HEK293 (cell line): Measurements from ENCODE around the gene C2CD2L.

Experiments
- GLIS1 ChIP-seq: fragments of 450-650 bp; formaldehyde crosslinking; IDR thresholded peaks from 2 replicates; pipeline ENCODE4 v1.5.1; 2016; ENCODE audit warnings: missing biosample characterization, missing genetic modification characterization
- KLF16 ChIP-seq: fragments of 450-650 bp; formaldehyde crosslinking; IDR thresholded peaks from 2 replicates; pipeline ENCODE4 v1.5.1; 2017; ENCODE audit warnings: missing biosample characterization, missing genetic modification characterization
- KLF7 ChIP-seq: fragments of 450-650 bp; formaldehyde crosslinking; IDR thresholded peaks from 2 replicates; pipeline ENCODE4 v1.5.1; 2016; ENCODE audit warnings: missing biosample characterization, missing genetic modification characterization, borderline replicate concordance
- MEIS1 ChIP-seq: sonication (generic); formaldehyde crosslinking; IDR thresholded peaks from 2 replicates; pipeline ENCODE4 v1.8.1; 2022; ENCODE audit warnings: missing genetic modification reagents, mild to moderate bottlenecking, borderline replicate concordance
- PRDM6 ChIP-seq: fragments of 450-650 bp; formaldehyde crosslinking; IDR thresholded peaks from 2 replicates; pipeline ENCODE4 v1.5.1; 2017; ENCODE audit warnings: missing biosample characterization, missing genetic modification characterization
- RBAK ChIP-seq: fragments of 450-650 bp; formaldehyde crosslinking; IDR thresholded peaks from 2 replicates; pipeline ENCODE4 v1.5.1; 2016; ENCODE audit warnings: missing biosample characterization, missing genetic modification characterization
- ZBTB17 ChIP-seq: fragments of 450-650 bp; formaldehyde crosslinking; IDR thresholded peaks from 2 replicates; pipeline ENCODE4 v1.5.1; 2016; ENCODE audit warnings: missing biosample characterization, missing genetic modification characterization
- ZBTB8A ChIP-seq: fragments of 450-650 bp; formaldehyde crosslinking; IDR thresholded peaks from 2 replicates; pipeline ENCODE4 v1.5.1; 2016; ENCODE audit warnings: missing biosample characterization, missing genetic modification characterization
- ZEB2 ChIP-seq: fragments of 450-650 bp; formaldehyde crosslinking; IDR thresholded peaks from 2 replicates; pipeline ENCODE4 v1.5.1; 2016; ENCODE audit warnings: missing biosample characterization, missing genetic modification characterization
- ZFP37 ChIP-seq: fragments of 450-650 bp; formaldehyde crosslinking; IDR thresholded peaks from 2 replicates; pipeline ENCODE4 v1.5.1; 2016; ENCODE audit warnings: missing biosample characterization, missing genetic modification characterization
- ZNF18 ChIP-seq: fragments of 450-650 bp; formaldehyde crosslinking; IDR thresholded peaks from 2 replicates; pipeline ENCODE4 v1.5.1; 2016; ENCODE audit warnings: missing biosample characterization, missing genetic modification characterization
- ZNF184 ChIP-seq: fragments of 450-650 bp; IDR thresholded peaks from 2 replicates; pipeline ENCODE4 v1.5.1; 2018; ENCODE audit warnings: missing biosample characterization, mild to moderate bottlenecking, missing genetic modification characterization
- ZNF19 ChIP-seq: fragments of 450-650 bp; formaldehyde crosslinking; IDR thresholded peaks from 2 replicates; pipeline ENCODE4; 2016; ENCODE audit warnings: missing biosample characterization, missing genetic modification characterization, low read depth
- ZNF2 ChIP-seq: fragments of 450-650 bp; formaldehyde crosslinking; IDR thresholded peaks from 2 replicates; pipeline ENCODE4 v1.5.1; 2016; ENCODE audit warnings: missing biosample characterization, missing genetic modification characterization
- ZNF202 ChIP-seq: fragments of 450-650 bp; formaldehyde crosslinking; IDR thresholded peaks from 2 replicates; pipeline ENCODE4 v1.5.1; 2016; ENCODE audit warnings: missing biosample characterization, missing genetic modification characterization, borderline replicate concordance
- ZNF221 ChIP-seq: fragments of 450-650 bp; formaldehyde crosslinking; IDR thresholded peaks from 2 replicates; pipeline ENCODE4 v1.5.1; 2017; ENCODE audit warnings: missing biosample characterization, missing genetic modification characterization, borderline replicate concordance
- ZNF274 ChIP-seq, 2 experiments: fragments of 200-500 bp in 1 of 2; fragments of 450-650 bp in 1 of 2; sonication (Bioruptor generic) in 1 of 2; formaldehyde crosslinking in 1 of 2; IDR thresholded peaks; 2 replicates each; pipeline versions ENCODE4 v1.5.1 to v1.6.1; 2014 to 2016; ENCODE audit warnings: borderline replicate concordance in 1 of 2, inconsistent platforms in 1 of 2, low read length in 1 of 2, missing biosample characterization in 1 of 2, missing genetic modification characterization in 1 of 2
- ZNF280C ChIP-seq: fragments of 450-650 bp; formaldehyde crosslinking; IDR thresholded peaks from 2 replicates; pipeline ENCODE4 v1.5.1; 2016; ENCODE audit warnings: missing biosample characterization, missing genetic modification characterization
- ZNF394 ChIP-seq: fragments of 450-650 bp; formaldehyde crosslinking; IDR thresholded peaks from 2 replicates; pipeline ENCODE4 v1.5.1; 2016; ENCODE audit warnings: missing biosample characterization, missing genetic modification characterization, mild to moderate bottlenecking, moderate library complexity, borderline replicate concordance
- ZNF48 ChIP-seq: fragments of 450-650 bp; formaldehyde crosslinking; IDR thresholded peaks from 2 replicates; pipeline ENCODE4 v1.5.1; 2016; ENCODE audit warnings: missing biosample characterization, missing genetic modification characterization
- ZNF514 ChIP-seq: fragments of 450-650 bp; formaldehyde crosslinking; IDR thresholded peaks from 2 replicates; pipeline ENCODE4 v1.5.1; 2016; ENCODE audit warnings: missing biosample characterization, missing genetic modification characterization
- ZNF558 ChIP-seq: fragments of 450-650 bp; formaldehyde crosslinking; IDR thresholded peaks from 2 replicates; pipeline ENCODE4 v1.5.1; 2016; ENCODE audit warnings: missing biosample characterization, missing genetic modification characterization
- ZNF560 ChIP-seq: fragments of 450-650 bp; formaldehyde crosslinking; IDR thresholded peaks from 2 replicates; pipeline ENCODE4 v1.5.1; 2017; ENCODE audit warnings: missing biosample characterization, missing genetic modification characterization, borderline replicate concordance
- ZNF600 ChIP-seq: fragments of 450-650 bp; formaldehyde crosslinking; IDR thresholded peaks from 2 replicates; pipeline ENCODE4 v1.5.1; 2016; ENCODE audit warnings: missing biosample characterization, missing genetic modification characterization
- ZNF664 ChIP-seq: fragments of 450-650 bp; formaldehyde crosslinking; IDR thresholded peaks from 2 replicates; pipeline ENCODE4 v1.5.1; 2016; ENCODE audit warnings: missing biosample characterization, missing genetic modification characterization
- ZNF747 ChIP-seq: fragments of 450-650 bp; formaldehyde crosslinking; IDR thresholded peaks from 2 replicates; pipeline ENCODE4 v1.5.1; 2016; ENCODE audit warnings: missing biosample characterization, missing genetic modification characterization
- ZNF785 ChIP-seq: fragments of 450-650 bp; formaldehyde crosslinking; IDR thresholded peaks from 2 replicates; pipeline ENCODE4 v1.5.1; 2016; ENCODE audit warnings: missing biosample characterization, missing genetic modification characterization
- ZNF837 ChIP-seq: fragments of 450-650 bp; formaldehyde crosslinking; IDR thresholded peaks from 2 replicates; pipeline ENCODE4 v1.5.1; 2016; ENCODE audit warnings: missing biosample characterization, missing genetic modification characterization
- TF ChIP-seq, protein P1 (sequence below): fragments of 450-650 bp; formaldehyde crosslinking; conservative IDR thresholded peaks from 2 replicates; pipeline ENCODE4 v1.5.1; 2016; ENCODE audit warnings: low read depth, missing biosample characterization, missing genetic modification characterization
- TF ChIP-seq, protein P2 (sequence below): fragments of 450-650 bp; formaldehyde crosslinking; IDR thresholded peaks from 2 replicates; pipeline ENCODE4; 2016; ENCODE audit warnings: missing biosample characterization, missing genetic modification characterization

Gene C2CD2L

DNA sequence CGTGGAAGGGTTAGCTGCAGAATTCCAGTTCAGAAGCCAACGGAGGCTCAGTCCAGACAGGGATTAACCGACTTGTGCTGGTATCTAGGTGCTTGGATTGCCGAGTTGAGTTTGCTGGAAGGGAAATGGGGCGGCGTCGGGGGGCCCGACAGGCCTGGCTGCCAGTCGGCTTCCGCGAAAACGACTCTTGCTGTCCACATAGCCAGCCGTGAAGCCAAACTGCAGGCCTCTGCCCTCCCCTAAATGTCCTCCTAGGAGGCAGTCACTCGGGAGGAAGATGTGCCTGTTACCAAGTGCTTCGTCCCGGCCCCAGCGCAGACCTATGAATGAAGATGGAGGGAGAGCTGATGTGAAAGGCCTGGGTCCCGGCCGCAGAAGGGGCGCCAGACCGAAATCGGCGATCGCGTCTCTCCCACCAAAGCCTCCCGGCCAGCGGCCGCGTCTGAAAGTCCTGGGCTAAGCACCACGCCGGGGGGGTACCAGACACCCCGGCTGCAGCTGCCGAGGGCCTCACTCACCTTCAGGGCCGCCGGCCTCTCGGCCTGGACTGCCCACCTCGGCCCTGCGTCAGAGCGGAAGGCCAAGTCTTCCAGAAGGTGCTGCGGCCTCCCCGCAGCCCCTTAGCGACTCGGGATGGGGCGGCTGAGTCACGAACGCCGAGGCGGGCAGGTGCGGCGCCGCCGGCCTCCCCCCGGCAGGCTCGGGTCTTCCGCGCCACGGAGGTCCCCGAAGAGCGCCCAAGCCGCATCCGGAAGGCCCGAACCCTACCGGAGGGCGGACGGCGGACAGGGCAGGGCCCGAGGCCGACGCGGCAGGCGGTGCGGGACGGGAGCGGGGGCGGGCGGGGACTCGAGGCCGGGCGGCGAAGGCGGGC, 13.0 kb upstream of the C2CD2L start (continued):
- TF ChIP-seq PRDM6 (tag by site-specific recombination): no peak
- peak; percentile 25; the same call in 1 of the 2 replicates for TF ChIP-seq ZNF394 (tag by site-specific recombination)
- TF ChIP-seq ZNF664: no peak
- 0 out of 2 replicates have a peak, but pooled peaks have one; percentile 57 for TF ChIP-seq ZNF837 (tag by site-specific recombination)
- no peak for TF ChIP-seq ZNF184 (tag by site-specific recombination)
- no peak for TF ChIP-seq MEIS1 (CRISPR knock-in tag)
- TF ChIP-seq ZNF48 (tag by site-specific recombination): no peak
- TF ChIP-seq ZNF514 (tag by site-specific recombination): no peak
- no peak for TF ChIP-seq ZNF202 (tag by site-specific recombination)
- TF ChIP-seq KLF7 (tag by site-specific recombination): no peak
- no peak for TF ChIP-seq ZNF18 (tag by site-specific recombination)
- no peak for TF ChIP-seq ZNF221
- TF ChIP-seq, protein P1, sequence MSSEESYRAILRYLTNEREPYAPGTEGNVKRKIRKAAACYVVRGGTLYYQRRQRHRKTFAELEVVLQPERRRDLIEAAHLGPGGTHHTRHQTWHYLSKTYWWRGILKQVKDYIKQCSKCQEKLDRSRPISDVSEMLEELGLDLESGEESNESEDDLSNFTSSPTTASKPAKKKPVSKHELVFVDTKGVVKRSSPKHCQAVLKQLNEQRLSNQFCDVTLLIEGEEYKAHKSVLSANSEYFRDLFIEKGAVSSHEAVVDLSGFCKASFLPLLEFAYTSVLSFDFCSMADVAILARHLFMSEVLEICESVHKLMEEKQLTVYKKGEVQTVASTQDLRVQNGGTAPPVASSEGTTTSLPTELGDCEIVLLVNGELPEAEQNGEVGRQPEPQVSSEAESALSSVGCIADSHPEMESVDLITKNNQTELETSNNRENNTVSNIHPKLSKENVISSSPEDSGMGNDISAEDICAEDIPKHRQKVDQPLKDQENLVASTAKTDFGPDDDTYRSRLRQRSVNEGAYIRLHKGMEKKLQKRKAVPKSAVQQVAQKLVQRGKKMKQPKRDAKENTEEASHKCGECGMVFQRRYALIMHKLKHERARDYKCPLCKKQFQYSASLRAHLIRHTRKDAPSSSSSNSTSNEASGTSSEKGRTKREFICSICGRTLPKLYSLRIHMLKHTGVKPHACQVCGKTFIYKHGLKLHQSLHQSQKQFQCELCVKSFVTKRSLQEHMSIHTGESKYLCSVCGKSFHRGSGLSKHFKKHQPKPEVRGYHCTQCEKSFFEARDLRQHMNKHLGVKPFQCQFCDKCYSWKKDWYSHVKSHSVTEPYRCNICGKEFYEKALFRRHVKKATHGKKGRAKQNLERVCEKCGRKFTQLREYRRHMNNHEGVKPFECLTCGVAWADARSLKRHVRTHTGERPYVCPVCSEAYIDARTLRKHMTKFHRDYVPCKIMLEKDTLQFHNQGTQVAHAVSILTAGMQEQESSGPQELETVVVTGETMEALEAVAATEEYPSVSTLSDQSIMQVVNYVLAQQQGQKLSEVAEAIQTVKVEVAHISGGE (tag by site-specific recombination): no peak
- TF ChIP-seq ZNF280C (tag by site-specific recombination): no peak
- TF ChIP-seq ZBTB17: peak; percentile 82
- no peak for TF ChIP-seq ZNF747
- TF ChIP-seq ZNF274 (IDR thresholded peaks at IDR 0.05; ENCODE audit: low read length): no peak
- no peak for TF ChIP-seq ZNF274 (tag by site-specific recombination; IDR thresholded peaks at IDR 0.05; ENCODE audit: borderline replicate concordance)
- no peak for TF ChIP-seq KLF16
- TF ChIP-seq ZEB2 (tag by site-specific recombination): no peak; the same call in 1 of the 2 replicates
- TF ChIP-seq ZNF19 (tag by site-specific recombination): no peak
- TF ChIP-seq ZNF558: no peak
- TF ChIP-seq GLIS1 (tag by site-specific recombination): no peak
- no peak for TF ChIP-seq ZNF560
- no peak for TF ChIP-seq ZBTB8A (tag by site-specific recombination)
- 0 out of 2 replicates have a peak, but pooled peaks have one; percentile 21 for TF ChIP-seq ZNF600
- no peak for TF ChIP-seq ZNF785 (tag by site-specific recombination)
- TF ChIP-seq ZFP37: 0 out of 2 replicates have a peak, but pooled peaks have one; percentile 39
- no peak for TF ChIP-seq RBAK (tag by site-specific recombination)
- TF ChIP-seq, protein P2, sequence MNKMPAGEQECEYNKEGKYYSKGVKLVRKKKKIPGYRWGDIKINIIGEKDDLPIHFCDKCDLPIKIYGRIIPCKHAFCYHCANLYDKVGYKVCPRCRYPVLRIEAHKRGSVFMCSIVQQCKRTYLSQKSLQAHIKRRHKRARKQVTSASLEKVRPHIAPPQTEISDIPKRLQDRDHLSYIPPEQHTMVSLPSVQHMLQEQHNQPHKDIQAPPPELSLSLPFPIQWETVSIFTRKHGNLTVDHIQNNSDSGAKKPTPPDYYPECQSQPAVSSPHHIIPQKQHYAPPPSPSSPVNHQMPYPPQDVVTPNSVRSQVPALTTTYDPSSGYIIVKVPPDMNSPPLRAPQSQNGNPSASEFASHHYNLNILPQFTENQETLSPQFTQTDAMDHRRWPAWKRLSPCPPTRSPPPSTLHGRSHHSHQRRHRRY: peak; percentile 86; the same call in 1 of the 2 replicates
- TF ChIP-seq ZNF2: no peak
